Anterior cingulate cortex (tissue), 58 donors: ENCODE measurements around the gene TMEM181.
"Not testable (repeated sequence)": the region's sequence is repeated elsewhere in the genome, so short reads cannot be mapped to it uniquely, and the experiment has no call there.

ENCODE experiments used
- DNase-seq, 58 donors: peaks; one replicate each; lab custom pipeline; 2025; lab: John Stamatoyannopoulos, UW

TMEM181 gene

DNA sequence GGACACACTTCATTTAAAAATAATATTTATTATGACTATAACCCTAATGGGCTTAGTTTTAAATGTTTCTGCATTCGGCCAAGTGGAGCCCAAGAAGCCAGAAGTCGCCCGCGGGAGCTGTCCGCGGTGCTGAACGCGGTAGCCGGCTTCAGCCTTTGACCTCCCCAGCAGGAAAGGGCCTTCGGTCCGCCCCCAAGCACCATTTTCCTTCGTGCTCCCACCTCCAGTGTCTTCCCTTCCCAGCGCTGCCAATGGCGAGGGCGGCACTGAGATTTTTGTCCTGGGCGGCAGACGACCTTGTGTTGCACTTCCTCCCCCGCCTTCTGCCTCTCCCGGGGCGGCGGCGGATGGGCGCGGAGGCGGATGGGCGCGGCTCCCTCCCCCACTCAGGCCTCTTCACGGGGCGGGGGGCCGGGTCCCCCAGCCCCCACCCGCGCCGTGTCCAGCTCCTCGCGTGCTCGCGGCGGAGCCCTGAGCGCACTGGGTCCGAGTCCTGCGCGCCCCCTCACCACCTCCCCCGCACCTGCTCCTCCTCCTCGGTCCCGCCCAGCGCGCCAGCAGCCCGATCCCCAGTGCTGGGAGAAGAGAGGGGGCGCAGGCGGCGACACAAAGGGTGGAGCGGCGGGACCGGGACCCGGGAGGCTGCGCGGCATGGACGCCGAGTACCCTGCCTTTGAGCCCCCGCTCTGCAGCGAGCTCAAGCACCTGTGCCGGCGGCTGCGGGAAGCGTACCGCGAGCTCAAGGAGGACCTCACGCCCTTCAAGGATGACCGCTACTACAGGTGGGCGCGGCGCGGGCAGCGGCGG lies 23.6 kb upstream of the TMEM181 start:
- DNase-seq = peak in 23 of 58 donors; percentile 9 to 64 (median 24)

DNA sequence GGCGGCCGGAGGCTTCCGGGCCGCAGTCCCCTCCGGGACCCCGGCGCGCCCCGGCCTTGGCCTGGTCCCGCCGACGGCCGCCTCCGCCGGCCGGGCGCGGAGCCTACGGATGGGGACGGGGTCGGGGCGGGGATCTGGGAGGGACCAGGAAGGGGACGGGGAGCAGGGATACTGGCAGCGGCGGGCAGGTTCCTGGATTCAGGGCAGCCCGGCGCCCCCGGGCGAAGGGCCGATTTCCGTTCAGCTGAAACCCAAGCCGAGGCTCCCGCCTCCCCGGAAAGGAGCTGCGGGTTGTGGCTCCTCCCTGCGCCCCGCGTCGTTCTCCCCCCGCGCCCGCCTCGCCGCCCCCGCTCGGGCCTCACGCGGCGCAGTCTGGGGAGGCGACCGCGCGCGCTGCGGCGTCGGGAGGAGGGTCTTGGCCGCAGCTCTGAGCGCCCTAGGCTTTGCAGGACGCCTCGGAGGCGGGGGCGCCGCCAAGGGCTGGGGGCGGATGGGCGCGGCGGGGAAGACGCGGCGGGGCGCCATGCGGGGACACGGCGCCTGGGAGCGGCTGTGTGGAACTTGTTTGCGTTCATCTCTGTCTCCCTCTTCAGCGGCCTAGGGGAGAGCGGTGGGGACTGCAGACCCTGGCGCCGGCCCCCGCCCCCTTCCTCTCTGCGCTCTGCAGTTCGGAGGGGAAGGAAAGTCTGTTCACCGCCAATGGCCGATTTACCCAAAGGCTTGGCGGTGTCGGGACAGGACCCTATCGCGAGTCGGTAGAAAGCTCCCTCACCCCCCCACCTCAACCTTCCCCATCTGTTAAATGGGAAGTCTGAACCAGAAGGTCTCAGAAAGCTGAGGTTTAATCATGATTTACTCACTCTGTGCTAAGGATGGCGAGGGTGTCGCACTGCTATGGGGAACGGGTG lies 22.7 kb upstream of the TMEM181 start:
- peak in 35 of 58 donors; percentile 13 to 80 (median 49) for DNase-seq

- DNase-seq = no peak
Measured at GRCh38 chr6:158538741-158539140, 21.1 kb upstream of the TMEM181 start.

GRCh38 chr6:158539413-158539812 lies 20.5 kb upstream of the TMEM181 start:
- DNase-seq = peak in 4 of 58 donors; percentile 9 to 24 (median 15)

DNA sequence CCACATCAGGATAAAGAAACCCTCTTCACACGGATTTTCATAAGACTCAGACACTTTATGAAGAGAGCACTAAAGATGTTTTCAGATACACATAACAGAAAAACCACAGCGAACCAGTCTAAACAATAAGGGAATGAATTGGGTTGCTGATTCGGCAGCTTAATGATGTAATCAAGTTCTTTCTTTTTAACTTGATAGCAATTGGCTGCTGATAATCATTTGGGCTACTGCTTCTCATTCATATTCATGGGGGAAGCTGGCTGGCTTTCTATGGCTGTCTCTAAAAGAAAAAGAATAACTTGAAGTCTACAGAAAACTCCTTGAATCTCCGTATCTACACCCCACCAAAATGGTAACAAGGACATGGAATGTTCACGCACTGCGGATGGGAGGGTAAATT lies 20.0 kb upstream of the TMEM181 start:
- DNase-seq = no peak

- DNase-seq = no peak
Measured at GRCh38 chr6:158543606-158544185, 16.2 kb upstream of the TMEM181 start.

GRCh38 chr6:158544428-158544827 lies 15.5 kb upstream of the TMEM181 start:
- DNase-seq = no peak

DNA sequence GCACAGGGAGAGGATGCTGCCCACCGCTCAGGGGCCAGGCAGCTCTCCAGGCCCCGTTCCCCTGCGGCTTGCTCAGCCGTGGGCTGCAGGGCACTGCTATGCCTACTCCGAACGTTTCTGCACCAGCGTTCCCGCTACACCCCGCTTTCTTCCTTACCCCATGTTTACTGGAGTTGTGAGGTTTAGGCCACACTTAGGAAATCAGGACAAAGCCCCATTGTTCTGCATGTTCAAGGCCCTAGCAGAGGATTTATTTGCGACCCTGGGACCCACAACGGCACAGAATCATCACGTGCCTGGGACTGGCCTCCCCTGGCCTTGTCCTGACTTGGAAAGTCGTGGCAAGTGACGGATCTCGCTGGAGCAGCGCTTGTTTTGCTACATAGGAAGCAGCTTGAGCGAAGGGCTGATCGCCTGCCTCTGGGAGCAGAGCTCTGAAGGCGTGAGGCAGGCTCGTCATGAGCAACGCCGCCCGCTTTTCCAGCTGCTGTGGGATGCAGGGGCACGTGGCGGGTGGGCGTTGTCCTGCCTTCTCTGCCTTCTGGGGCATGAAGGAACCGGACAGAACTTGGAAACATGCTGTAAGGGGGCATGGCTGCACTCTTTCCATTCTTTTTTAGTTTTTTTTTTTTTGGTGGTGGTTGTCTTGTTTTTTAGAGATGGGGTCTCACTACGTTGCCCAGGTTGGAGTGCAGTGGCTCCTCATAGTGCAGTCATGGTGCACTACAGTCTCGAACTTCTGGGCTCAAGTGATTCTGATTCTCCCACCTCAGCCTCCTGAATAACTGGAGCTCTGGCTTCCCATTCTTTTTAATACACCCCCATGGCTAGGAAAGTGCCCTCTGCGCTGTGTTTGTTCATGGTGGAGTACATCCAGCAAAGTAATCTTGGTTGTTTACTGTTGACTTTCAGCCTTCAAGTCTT lies 14.6 kb upstream of the TMEM181 start:
- DNase-seq = no peak

GRCh38 chr6:158548418-158549161 lies 11.3 kb upstream of the TMEM181 start:
- DNase-seq = peak in 1 of 58 donors; percentile 17

DNA sequence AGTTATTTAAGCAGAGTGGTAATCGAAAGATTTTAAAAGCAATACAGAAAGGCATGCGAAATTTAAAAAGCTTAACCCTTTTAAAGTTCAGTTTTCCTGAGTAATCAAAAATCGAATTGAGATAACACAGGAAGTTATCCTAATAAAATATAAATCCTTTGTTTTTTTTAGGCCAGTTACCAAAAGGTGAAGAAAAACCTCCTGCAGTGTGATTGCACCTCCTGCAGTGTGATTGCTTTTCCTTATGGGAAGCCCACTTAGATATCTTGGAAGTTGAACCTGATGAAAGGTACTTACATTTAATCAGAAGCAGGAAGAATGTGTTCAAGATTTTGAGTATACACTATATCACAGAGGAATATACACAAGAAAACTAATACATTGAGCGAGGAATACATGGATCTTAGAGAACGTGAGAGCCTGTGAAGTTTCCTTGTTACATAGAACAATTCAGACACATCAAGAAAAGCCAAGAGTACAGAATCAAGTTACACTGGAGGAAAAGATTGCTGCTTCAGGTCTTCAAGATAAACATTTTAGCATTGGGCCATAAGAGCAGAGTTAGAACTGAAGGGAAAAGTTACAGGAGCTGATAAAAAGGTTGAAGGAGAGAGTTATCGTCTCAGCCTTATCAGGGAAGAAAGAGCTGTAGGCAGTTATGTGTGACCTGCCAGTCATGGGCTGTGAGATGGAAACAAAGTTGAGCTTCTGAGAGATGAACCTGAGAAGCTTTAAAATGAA lies 7.7 kb upstream of the TMEM181 start:
- DNase-seq = no peak

- DNase-seq = no peak
Measured at GRCh38 chr6:158552796-158553138, 7.1 kb upstream of the TMEM181 start.

GRCh38 chr6:158554611-158555361 lies 5.1 kb upstream of the TMEM181 start:
- no peak for DNase-seq

DNA sequence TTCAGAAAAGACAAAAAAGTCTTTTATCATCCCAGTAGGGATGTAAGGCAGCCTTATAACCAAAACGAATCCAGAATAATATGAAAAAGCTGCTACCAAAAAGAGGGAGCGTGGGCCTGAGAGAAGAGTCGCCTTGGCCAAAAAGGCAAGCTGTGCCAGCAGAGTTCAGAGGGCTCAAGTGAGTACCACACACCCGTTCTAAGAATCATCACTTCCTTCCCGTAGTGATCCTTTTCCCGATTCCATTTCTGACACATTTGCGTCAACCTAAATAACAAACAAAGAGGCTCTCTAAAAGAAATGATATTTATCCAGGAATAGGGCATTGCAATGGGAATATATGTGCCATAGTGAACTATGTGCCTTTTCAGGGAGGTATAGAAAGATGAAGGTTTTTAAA lies 3.8 kb upstream of the TMEM181 start:
- DNase-seq = no peak

- DNase-seq = not testable (repeated sequence)
Measured at GRCh38 chr6:158557110-158557509, 2.8 kb upstream of the TMEM181 start.

DNA sequence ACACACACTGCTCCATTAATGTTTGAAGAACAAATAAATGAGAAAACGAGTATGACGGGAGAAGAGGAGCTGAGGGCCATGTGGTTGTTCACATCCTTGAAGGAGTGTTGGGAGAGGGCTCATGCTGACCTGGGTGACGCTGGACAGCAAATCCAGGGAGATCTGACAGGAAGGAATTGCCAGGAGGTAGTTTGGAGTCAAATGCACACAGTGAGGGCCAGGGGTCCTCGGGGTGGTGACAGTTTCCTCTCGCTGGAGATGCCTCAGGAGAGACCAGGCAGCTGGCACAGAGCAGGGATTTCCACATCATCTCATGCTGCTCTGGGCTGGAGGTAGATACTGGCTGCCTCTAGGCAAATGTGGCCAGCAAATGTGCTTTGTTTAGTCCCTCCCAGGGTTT lies 2.0 kb upstream of the TMEM181 start:
- DNase-seq = no peak

GRCh38 chr6:158558415-158559306 lies 1.2 kb upstream of the TMEM181 start:
- DNase-seq = peak in 2 of 58 donors; percentile 24 to 29
